Gastrocnemius medialis (tissue), 4 donors: Measurements from ENCODE around the gene TTC17.

Source experiments
- CTCF ChIP-seq, 5 experiments: fragments of 450-650 bp in 3 of 5; fragments of 200-600 bp in 2 of 5; sonication (generic) in 2 of 5; IDR thresholded peaks in 4 of 5; conservative IDR thresholded peaks in 1 of 5; 1 replicate in 4 of 5; 2 replicates in 1 of 5; pipeline ENCODE4 v1.5.1; 2016 to 2019; ENCODE audit warnings: antibody characterized with exemption in 5 of 5, mild to moderate bottlenecking in 3 of 5, moderate library complexity in 3 of 5
- POLR2A ChIP-seq, 2 donors: fragments of 450-650 bp; IDR thresholded peaks; one replicate each; pipeline ENCODE4 v1.6.1; 2017; ENCODE audit warnings: antibody characterized with exemption in 2 of 2, mild to moderate bottlenecking in 2 of 2, moderate library complexity in 2 of 2

- no peak for TF ChIP-seq CTCF (IDR thresholded peaks at IDR 0.05 in 4 of 5, conservative IDR thresholded peaks at IDR 0.05 in 1 of 5)
- TF ChIP-seq POLR2A (IDR thresholded peaks at IDR 0.05) = no peak
Observed at GRCh38 chr11:43366677-43367076, 8.0 kb downstream of the TTC17 start.
